HG03066 (cell line): Measurements from ENCODE around the gene ANXA11.

Source experiments
- ATAC-seq: cut with Tn5 transposase; IDR thresholded peaks from one replicate; pipeline ENCODE4 v1.9.1; 2021; ENCODE audit warnings: low read depth; ENCODE audit not compliant: unreplicated experiment

ANXA11 gene

DNA sequence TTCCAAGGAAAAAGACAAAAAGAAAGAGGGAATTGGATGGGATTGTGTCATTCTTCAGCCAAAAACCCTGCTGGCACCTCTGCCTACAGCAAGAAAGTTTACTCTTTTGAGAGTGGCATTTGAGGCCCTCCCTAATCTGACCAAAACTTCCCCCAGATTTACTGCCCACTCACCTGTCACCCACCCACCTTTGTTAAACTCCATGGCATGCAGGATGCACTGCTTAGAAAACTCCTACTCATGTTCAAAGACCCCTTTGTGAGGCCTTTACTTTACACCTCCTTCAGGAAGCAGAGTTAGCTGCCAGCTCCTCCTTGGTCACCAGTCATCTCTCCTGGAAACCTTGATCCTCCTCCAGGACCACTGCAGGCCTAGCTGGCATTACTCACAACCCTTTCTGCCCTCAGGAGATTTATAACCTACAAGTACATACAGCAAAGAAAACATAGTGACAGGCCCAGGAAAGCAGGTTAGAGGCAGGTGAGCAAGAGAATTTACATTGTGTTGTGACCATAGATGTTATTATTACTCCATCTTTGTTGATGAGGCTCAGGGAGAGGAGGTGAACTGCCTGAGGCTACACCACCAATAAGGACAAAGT, 83.1 kb downstream of the ANXA11 start:
- no peak for ATAC-seq

- ATAC-seq, result no peak
These were observed 86.7 kb downstream of the ANXA11 start for GRCh38 chr10:80118669-80119068.

GRCh38 chr10:80110986-80111385, 94.4 kb downstream of the ANXA11 start:
- ATAC-seq, result no peak

GRCh38 chr10:80108576-80109239, 96.6 kb downstream of the ANXA11 start:
- no peak for ATAC-seq

- no peak for ATAC-seq
These were observed 101.0 kb downstream of the ANXA11 start for GRCh38 chr10:80104066-80104926.
